ENCODE results near the gene ATP2B3.

Gene ATP2B3

GRCh38 chrX:153517423-153517822 is at the start of gene ATP2B3:
TSS of gene ATP2B3 (plus strand) at chrX:153517642. CDS start at chrX:153536248, 18,606 bp downstream.
- no peak for TF ChIP-seq CTCF (IDR thresholded peaks at IDR 0.05; ENCODE audit: low read depth, low read length)
- no peak for DNase-seq (ENCODE audit: low read depth in 2 of 2)
- no peak within 1 kb of the TSS for H3K4me3 ChIP-seq (replicated peaks in 1 of 2; ENCODE audit: low read depth in 2 of 2, low read length in 2 of 2)

DNA sequence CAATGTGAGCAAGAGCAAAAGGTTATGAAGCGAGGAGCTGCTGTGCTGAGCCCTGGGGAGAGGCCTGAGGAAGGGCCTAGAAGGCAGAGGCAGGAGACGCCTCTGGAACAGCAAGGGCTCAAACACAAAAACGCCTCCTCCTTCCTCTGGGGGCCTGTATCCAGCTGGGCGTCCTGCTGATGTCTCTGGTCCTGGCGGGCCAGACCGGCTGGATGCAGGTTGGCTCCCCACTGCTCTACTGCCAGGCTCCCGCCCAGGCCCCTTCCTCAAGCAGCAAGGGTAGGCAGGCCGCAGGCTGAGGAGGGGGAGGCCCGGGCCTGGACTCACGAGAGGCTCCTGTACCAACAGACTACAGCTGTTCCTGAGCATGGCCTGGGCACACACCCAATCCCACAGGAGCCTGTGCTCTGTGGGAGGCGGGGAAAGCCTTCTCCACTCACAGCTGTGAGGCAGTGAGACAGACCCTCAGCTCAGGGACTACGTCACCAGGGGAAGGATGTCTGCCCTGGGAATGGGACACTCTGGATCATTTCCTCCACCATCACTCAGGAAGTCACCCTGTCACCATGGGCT is 49.3 kb upstream of the ATP2B3 start:
- no peak for DNase-seq (ENCODE audit: low read depth in 2 of 2)
- TF ChIP-seq CTCF (IDR thresholded peaks at IDR 0.05; ENCODE audit: low read depth, low read length), result no peak
- H3K4me3 ChIP-seq (replicated peaks in 1 of 2; ENCODE audit: low read depth in 2 of 2, low read length in 2 of 2), result no peak overlapping the region

DNA sequence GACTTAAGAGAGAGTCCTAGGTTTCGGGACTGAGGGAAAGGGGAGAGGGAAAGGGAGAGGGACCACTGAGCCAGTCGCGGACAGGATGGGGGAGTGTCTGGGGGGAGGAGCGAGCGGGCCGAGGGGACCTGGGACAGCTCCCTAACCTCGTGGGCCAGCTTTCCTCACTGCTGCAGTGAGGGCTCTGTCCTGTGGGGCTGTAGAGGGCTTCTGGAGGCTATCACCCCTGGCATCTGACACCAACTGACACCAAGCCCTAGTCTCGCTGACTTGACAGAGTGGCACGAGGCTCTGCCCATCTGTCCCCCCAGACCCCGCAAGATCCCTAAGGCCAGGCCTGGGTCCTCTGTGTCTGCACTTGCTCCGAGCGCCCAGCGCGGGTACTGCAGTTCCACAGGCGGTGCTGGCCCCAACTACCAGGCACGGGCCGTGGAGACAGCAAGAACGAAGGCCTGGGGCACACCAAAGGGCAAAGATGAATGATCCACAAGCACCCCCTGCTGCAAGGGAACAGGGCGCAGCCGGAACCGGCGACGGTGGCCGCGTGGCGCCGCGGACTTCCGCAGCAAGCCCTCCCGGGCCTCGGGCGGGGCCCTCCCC is 47.5 kb upstream of the ATP2B3 start:
- peak; percentile 13 for TF ChIP-seq CTCF (IDR thresholded peaks at IDR 0.05; ENCODE audit: low read depth, low read length)
- DNase-seq (ENCODE audit: low read depth in 2 of 2), result peak in 1 of 2 donors; percentile 34
- peak overlapping the region; percentile 64 to 70 for H3K4me3 ChIP-seq (replicated peaks in 1 of 2; ENCODE audit: low read depth in 2 of 2, low read length in 2 of 2)

DNA sequence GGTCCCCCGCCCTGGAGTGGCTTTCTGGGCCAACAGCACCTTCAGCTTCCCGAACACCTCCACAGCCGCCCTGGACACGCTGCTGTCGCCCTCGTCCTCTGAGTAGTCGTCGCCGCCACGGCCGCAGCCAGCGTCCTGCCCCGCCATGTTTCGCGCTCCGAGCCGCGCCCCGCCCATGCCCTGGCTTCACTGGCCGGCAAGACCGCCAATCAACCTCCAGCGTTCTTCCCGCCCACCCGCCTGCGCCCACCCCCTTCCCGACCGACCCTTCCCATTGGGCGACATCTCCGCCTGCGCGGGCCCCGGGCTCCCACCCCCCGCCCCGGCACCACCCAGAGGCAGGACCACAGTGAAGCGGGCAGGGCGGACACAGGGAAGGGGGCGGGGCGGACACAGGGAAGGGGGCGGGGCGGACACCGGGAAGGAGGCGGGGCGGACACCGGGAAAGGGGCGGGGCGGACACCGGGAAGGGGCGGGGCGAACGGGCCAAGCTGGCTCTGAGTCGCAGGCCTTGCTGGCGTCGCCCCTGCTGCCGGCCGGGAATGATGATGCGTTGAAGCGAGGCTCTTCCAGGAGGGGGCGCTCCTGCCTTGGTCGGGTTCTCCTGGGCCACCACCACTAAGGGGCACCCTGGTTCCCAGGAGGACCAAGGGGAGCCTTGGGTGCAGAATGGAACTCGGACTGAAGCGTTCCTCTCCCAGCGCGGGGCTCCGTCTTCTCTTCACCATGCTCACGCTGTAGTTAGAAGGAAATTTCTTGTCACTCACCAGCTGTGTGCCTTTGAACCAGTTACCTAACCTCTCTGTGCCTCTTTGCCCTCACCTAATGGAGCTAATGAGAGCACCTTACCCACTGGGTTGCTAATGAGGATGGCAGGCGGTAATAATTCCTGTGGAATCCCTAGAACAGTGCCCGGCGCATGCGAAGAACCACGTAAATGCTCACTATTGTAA is 46.8 kb upstream of the ATP2B3 start, which contains the start of gene HAUS7:
Gene HAUS7 (minus strand): TSS at position 166 of the 953 bp plus-strand sequence. CDS start 19 bp downstream, at position 147.
- peak within 1 kb of the TSS; percentile 64 to 70 for H3K4me3 ChIP-seq (replicated peaks in 1 of 2; ENCODE audit: low read depth in 2 of 2, low read length in 2 of 2)
- peak; percentile 66 for TF ChIP-seq CTCF (IDR thresholded peaks at IDR 0.05; ENCODE audit: low read depth, low read length)
- peak; percentile 89 to 95 for DNase-seq (ENCODE audit: low read depth in 2 of 2)

GRCh38 chrX:153471663-153472280 is 45.7 kb upstream of the ATP2B3 start:
- no peak for TF ChIP-seq CTCF (IDR thresholded peaks at IDR 0.05; ENCODE audit: low read depth, low read length)
- DNase-seq (ENCODE audit: low read depth in 2 of 2), result no peak

GRCh38 chrX:153473126-153473525 is 44.3 kb upstream of the ATP2B3 start:
- no peak overlapping the region for H3K4me3 ChIP-seq (replicated peaks in 1 of 2; ENCODE audit: low read depth in 2 of 2, low read length in 2 of 2)
- no peak for TF ChIP-seq CTCF (IDR thresholded peaks at IDR 0.05; ENCODE audit: low read depth, low read length)
- DNase-seq (ENCODE audit: low read depth in 2 of 2), result no peak

More at GRCh38 chrX:153471663-153472280, 45.7 kb upstream of the ATP2B3 start:
- H3K4me3 ChIP-seq (replicated peaks in 1 of 2; ENCODE audit: low read depth in 2 of 2, low read length in 2 of 2), result no peak overlapping the region
